ENCODE results near the gene F7. TPM values are rescaled to one million over a fixed set of nuclear protein-coding genes. Genes with fewer than 3 reads are reported as not detected.

F7 gene
- total and polyA plus RNA-seq, 9 of the 15 experiments (the other 6 are each of a cell fraction or from before 2014, with no cell fraction given): not detected

DNA sequence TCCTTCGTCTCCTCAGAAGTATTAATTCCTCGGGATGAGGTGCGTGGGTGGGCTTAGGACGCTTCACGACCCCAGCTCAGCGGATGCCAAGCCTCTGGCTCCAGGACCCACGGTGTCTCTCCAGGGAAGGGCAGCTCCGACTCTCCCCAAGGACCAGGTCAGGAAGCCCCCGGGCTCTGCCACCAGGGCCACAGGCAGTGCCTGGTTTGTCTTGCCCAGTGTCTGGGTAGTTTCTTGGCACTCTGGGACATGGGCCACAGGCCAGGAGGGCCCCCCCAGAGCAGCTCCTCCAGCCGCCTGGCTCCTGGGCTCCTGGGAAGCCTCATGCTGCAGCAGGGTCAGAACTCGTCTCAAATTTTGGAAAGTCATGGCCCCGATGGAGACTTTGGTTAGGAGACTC, 55.4 kb downstream of the F7 start (continued):
- TF ChIP-seq XRCC3 (IDR thresholded peaks at IDR 0.05) (no peak), BACH1 (tag; IDR thresholded peaks at IDR 0.05) (no peak), CBX8 (IDR thresholded peaks at IDR 0.05; ENCODE audit: borderline replicate concordance, extremely low read depth, low read depth, low read length, poor library complexity, severe bottlenecking) (no peak), TOE1 (IDR thresholded peaks at IDR 0.05; ENCODE audit: borderline replicate concordance) (no peak), TOE1 (CRISPR knock-in tag; IDR thresholded peaks at IDR 0.05; ENCODE audit: borderline replicate concordance, low read depth) (no peak), KHSRP (IDR thresholded peaks at IDR 0.05) (no peak), ZNF644 (tag; IDR thresholded peaks at IDR 0.05; ENCODE audit: low read depth) (no peak), FOXP1 (CRISPR knock-in tag; IDR thresholded peaks at IDR 0.05) (no peak), EGR1 (conservative IDR thresholded peaks at IDR 0.05) (no peak)
- TF ChIP-seq, protein P1, sequence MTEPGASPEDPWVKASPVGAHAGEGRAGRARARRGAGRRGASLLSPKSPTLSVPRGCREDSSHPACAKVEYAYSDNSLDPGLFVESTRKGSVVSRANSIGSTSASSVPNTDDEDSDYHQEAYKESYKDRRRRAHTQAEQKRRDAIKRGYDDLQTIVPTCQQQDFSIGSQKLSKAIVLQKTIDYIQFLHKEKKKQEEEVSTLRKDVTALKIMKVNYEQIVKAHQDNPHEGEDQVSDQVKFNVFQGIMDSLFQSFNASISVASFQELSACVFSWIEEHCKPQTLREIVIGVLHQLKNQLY (CRISPR knock-in tag; conservative IDR thresholded peaks at IDR 0.05): no peak
- TF ChIP-seq, protein P2, sequence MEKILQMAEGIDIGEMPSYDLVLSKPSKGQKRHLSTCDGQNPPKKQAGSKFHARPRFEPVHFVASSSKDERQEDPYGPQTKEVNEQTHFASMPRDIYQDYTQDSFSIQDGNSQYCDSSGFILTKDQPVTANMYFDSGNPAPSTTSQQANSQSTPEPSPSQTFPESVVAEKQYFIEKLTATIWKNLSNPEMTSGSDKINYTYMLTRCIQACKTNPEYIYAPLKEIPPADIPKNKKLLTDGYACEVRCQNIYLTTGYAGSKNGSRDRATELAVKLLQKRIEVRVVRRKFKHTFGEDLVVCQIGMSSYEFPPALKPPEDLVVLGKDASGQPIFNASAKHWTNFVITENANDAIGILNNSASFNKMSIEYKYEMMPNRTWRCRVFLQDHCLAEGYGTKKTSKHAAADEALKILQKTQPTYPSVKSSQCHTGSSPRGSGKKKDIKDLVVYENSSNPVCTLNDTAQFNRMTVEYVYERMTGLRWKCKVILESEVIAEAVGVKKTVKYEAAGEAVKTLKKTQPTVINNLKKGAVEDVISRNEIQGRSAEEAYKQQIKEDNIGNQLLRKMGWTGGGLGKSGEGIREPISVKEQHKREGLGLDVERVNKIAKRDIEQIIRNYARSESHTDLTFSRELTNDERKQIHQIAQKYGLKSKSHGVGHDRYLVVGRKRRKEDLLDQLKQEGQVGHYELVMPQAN (IDR thresholded peaks at IDR 0.05; ENCODE audit: borderline replicate concordance): no peak
- TF ChIP-seq, protein P3, sequence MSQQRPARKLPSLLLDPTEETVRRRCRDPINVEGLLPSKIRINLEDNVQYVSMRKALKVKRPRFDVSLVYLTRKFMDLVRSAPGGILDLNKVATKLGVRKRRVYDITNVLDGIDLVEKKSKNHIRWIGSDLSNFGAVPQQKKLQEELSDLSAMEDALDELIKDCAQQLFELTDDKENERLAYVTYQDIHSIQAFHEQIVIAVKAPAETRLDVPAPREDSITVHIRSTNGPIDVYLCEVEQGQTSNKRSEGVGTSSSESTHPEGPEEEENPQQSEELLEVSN (IDR thresholded peaks at IDR 0.05; ENCODE audit: borderline replicate concordance in 1 of 2, extremely low read depth in 1 of 2, insufficient read depth in 1 of 2, insufficient read length in 1 of 2, low read depth in 1 of 2, low read length in 1 of 2, poor library complexity in 1 of 2, severe bottlenecking in 1 of 2): no peak
